ENCODE data around the gene S100PBP. TPM values are rescaled to one million over a fixed set of nuclear protein-coding genes. Genes with fewer than 3 reads are reported as not detected.

S100PBP gene
- total and polyA plus RNA-seq, 2 of the 13 experiments (the other 11 are each of a cell fraction or from before 2014, with no cell fraction given) = 20.4 to 26.1 TPM

- TF ChIP-seq ATM (IDR thresholded peaks at IDR 0.05; ENCODE audit: borderline replicate concordance) (no peak), ZNF781 (CRISPR knock-in tag; IDR thresholded peaks at IDR 0.05; ENCODE audit: borderline replicate concordance, not compliant biosample characterization) (peak; percentile 1), THAP9 (CRISPR knock-in tag; IDR thresholded peaks at IDR 0.05; ENCODE audit: borderline replicate concordance) (no peak), TBP (CRISPR knock-in tag; IDR thresholded peaks at IDR 0.05) (no peak), SMC3 (IDR thresholded peaks at IDR 0.05; ENCODE audit: low read length) (peak; percentile 86), ZNF431 (CRISPR knock-in tag; IDR thresholded peaks at IDR 0.05; ENCODE audit: borderline replicate concordance, low read depth) (0 out of 2 replicates have a peak, but pooled peaks have one; percentile 25), NFKBIZ (CRISPR knock-in tag; IDR thresholded peaks at IDR 0.05) (no peak), POLR2G (IDR thresholded peaks at IDR 0.05; ENCODE audit: low read depth, low read length) (peak; percentile 58), ZFP91 (CRISPR knock-in tag; IDR thresholded peaks at IDR 0.05; ENCODE audit: borderline replicate concordance) (0 out of 2 replicates have a peak, but pooled peaks have one; percentile 17), NR0B2 (CRISPR knock-in tag; IDR thresholded peaks at IDR 0.05) (peak; percentile 32; the same call in 1 of the 2 replicates), MLLT10 (CRISPR knock-in tag; IDR thresholded peaks at IDR 0.05) (no peak), SALL1 (CRISPR knock-in tag; IDR thresholded peaks at IDR 0.05) (peak; percentile 61), ZNF790 (CRISPR knock-in tag; IDR thresholded peaks at IDR 0.05; ENCODE audit: borderline replicate concordance) (no peak), KDM1A (CRISPR knock-in tag; IDR thresholded peaks at IDR 0.05) (no peak), ATF1 (CRISPR knock-in tag; IDR thresholded peaks at IDR 0.05) (no peak), RCOR2 (CRISPR knock-in tag; IDR thresholded peaks at IDR 0.05) (no peak), SMYD3 (CRISPR knock-in tag; IDR thresholded peaks at IDR 0.05) (no peak), ISL2 (CRISPR knock-in tag; IDR thresholded peaks at IDR 0.05) (0 out of 2 replicates have a peak, but pooled peaks have one; percentile 35), ZUFSP (CRISPR knock-in tag; IDR thresholded peaks at IDR 0.05; ENCODE audit: borderline replicate concordance) (no peak), ZKSCAN1 (IDR thresholded peaks at IDR 0.05; ENCODE audit: low read length) (no peak), KLF11 (CRISPR knock-in tag; IDR thresholded peaks at IDR 0.05) (no peak), ATF4 (CRISPR knock-in tag; IDR thresholded peaks at IDR 0.05) (no peak), ZNF235 (CRISPR knock-in tag; IDR thresholded peaks at IDR 0.05; ENCODE audit: borderline replicate concordance) (peak; percentile 35; the same call in 1 of the 2 replicates)
Observed at GRCh38 chr1:32773018-32773763, 44.3 kb upstream of the S100PBP start (continued).
